BLaER1 (cell line): Measurements from ENCODE around the gene ADAMTSL3.

ENCODE experiments used
- H3K27ac ChIP-seq: shearing (Covaris generic); formaldehyde crosslinking; 2 replicates; pipeline ENCODE4 v1.8.1; 2022
- H3K27me3 ChIP-seq: shearing (Covaris generic); formaldehyde crosslinking; 2 replicates; pipeline ENCODE4 v1.8.1; 2022
- H3K36me3 ChIP-seq: shearing (Covaris generic); formaldehyde crosslinking; 2 replicates; pipeline ENCODE4 v1.8.1; 2022
- H3K4me1 ChIP-seq: shearing (Covaris generic); formaldehyde crosslinking; 2 replicates; pipeline ENCODE4 v1.8.1; 2022
- H3K4me2 ChIP-seq: shearing (Covaris generic); formaldehyde crosslinking; 2 replicates; pipeline ENCODE4 v1.8.1; 2022
- H3K4me3 ChIP-seq: shearing (Covaris generic); formaldehyde crosslinking; 2 replicates; pipeline ENCODE4 v1.8.1; 2022
- H3K9ac ChIP-seq: shearing (Covaris generic); formaldehyde crosslinking; 2 replicates; pipeline ENCODE4 v1.8.1; 2022
- H3K9me3 ChIP-seq: shearing (Covaris generic); formaldehyde crosslinking; 2 replicates; pipeline ENCODE4 v1.8.1; 2022
- H4K20me1 ChIP-seq: shearing (Covaris generic); formaldehyde crosslinking; 2 replicates; pipeline ENCODE4 v1.8.1; 2022
- Cebpa-rat ChIP-seq: shearing (Covaris generic); IDR thresholded peaks from 2 replicates; pipeline ENCODE4 v1.8.1; 2022

ADAMTSL3 gene

DNA sequence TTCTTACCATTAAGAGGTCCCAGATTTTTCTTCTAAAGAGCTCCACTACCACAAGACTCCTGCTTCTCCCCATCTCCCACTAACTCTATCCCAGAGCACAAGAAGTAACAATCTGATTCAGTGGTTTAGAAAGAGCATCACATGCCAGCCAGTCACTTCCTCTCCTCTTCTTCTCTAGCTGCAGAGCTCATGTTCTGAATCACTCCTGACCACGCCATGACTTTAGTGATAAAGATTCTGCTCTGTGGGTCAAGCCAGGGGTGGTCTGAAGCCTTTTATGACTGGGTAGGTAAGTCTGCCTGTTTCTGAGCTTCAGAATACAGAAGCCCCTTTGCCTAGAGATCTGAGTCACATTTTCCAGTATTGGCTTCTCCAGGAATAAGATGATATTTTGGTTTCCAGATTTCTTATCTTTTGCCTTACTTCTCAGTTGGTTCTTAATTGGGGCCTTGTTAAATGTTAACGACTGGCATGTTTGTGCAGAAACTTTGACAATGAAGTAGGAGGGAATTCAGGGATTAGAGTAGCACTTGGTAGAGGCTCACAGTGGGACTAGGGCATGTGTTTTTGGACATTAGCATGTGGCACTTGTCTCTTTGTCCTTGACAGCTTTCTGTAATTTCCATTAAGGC is 27.6 kb upstream of the ADAMTSL3 start:
- Histone ChIP-seq H3K4me2 (no peak overlapping the region), H3K27ac (no peak overlapping the region), H3K9me3 (peaks cover 10% of the 10 kb centered on the region), H4K20me1 (no peaks in the 10 kb centered on the region), H3K4me1 (no peaks in the 10 kb centered on the region), H3K9ac (no peak overlapping the region), H3K27me3 (no peaks in the 10 kb centered on the region), H3K36me3 (no peaks in the 10 kb centered on the region), H3K4me3 (no peak overlapping the region)
- TF ChIP-seq Cebpa-rat: no peak

DNA sequence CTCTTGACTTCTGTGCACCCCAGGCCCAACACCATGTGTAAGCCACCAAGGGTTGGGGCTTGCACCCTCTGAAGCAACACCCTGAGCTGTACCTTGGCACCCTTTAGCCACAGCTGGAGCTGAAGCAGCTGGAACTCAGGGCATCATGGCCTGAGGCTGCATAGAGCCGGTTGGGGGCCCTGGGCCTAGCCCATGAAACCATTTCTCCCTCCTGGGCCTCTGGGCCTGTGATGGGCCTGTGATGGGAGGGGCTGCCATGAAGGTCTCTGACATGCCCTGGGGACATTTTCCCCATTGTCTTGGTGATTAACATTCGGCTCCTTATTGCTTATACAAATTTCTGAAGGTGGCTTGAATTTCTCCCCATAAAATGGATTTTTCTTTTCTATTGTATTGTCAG is 22.4 kb upstream of the ADAMTSL3 start:
- H3K36me3 ChIP-seq: no peaks in the 10 kb centered on the region
- peaks cover 21% of the 10 kb centered on the region for H3K9me3 ChIP-seq
- no peaks in the 10 kb centered on the region for H3K4me1 ChIP-seq
- no peaks in the 10 kb centered on the region for H4K20me1 ChIP-seq
- no peak overlapping the region for H3K4me2 ChIP-seq
- no peak overlapping the region for H3K27ac ChIP-seq
- no peak for TF ChIP-seq Cebpa-rat
- no peaks in the 10 kb centered on the region for H3K27me3 ChIP-seq
- H3K4me3 ChIP-seq: no peak overlapping the region
- no peak overlapping the region for H3K9ac ChIP-seq

DNA sequence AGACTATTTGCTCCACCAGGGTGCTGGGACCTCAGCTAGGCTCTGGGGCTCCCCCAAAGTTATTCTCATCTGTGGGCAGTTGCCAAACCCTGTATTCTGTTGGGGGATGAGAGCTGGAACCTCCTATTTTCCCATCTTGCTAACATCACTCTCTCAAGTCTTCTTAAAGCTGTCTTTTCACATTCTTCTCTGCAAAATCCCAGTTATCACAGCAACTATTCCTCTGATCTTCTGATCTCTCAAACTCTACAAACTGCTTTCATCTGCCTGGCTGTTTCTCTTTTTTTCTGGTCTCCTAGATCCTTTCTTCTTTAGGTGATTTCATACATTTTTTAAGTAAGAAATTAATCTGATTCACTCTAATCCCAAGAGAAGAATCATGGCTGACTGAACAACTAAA is 10.7 kb upstream of the ADAMTSL3 start:
- peaks cover 4% of the 10 kb centered on the region; the same call in 1 of the 2 replicates for H3K9me3 ChIP-seq
- H3K4me2 ChIP-seq: no peak overlapping the region
- no peaks in the 10 kb centered on the region for H3K4me1 ChIP-seq
- H3K27ac ChIP-seq: no peak overlapping the region
- no peak overlapping the region for H3K9ac ChIP-seq
- H3K4me3 ChIP-seq: no peak overlapping the region
- no peaks in the 10 kb centered on the region for H3K36me3 ChIP-seq
- no peaks in the 10 kb centered on the region for H4K20me1 ChIP-seq
- TF ChIP-seq Cebpa-rat: no peak
- no peaks in the 10 kb centered on the region for H3K27me3 ChIP-seq

DNA sequence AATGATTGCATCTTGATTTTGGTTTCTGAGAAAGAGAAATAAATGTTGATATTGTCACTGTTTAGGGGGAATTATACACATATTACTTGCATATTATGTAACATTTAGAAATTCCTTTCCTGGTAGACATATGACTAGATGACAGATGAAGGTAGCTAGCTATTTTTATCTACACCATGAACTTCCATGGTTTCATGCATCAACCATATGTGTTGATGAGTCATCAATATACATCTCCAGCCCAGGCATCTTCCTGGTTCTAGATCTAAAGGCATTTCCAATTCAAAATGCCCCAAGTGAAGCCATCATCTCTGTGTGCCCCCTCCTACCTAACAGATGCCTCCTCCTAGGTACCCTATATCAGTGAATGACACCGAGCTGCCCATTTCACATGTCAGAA is 9.5 kb upstream of the ADAMTSL3 start:
- H3K36me3 ChIP-seq: no peaks in the 10 kb centered on the region
- H3K4me3 ChIP-seq: no peak overlapping the region
- no peak for TF ChIP-seq Cebpa-rat
- H3K4me2 ChIP-seq: no peak overlapping the region
- no peaks in the 10 kb centered on the region for H4K20me1 ChIP-seq
- H3K4me1 ChIP-seq: no peaks in the 10 kb centered on the region
- H3K9ac ChIP-seq: no peak overlapping the region
- no peaks in the 10 kb centered on the region for H3K27me3 ChIP-seq
- H3K27ac ChIP-seq: no peak overlapping the region
- H3K9me3 ChIP-seq: peaks cover 4% of the 10 kb centered on the region; the same call in 1 of the 2 replicates

DNA sequence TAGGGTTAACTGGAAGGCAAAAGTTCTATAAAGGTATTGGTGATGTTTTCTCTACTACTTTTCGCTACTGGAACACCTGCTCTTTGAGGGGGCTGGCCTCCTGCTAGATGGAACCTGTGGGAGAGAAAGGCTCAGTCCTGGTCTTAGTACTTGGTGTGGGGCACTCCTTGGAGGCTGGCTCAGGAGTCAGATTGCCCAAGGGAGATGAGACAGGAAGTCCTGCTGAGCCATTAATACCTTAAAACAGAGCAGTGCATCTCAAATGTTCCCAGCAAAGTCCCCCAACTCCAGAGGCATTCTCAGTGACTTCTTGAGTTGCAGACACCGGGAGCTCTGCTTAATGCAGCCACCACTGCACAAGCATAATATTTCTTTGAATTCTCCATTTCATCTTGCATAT is 3.1 kb upstream of the ADAMTSL3 start:
- Histone ChIP-seq H3K9ac (no peak overlapping the region), H3K9me3 (peaks cover 28% of the 10 kb centered on the region), H3K4me2 (no peak overlapping the region), H4K20me1 (no peaks in the 10 kb centered on the region), H3K27me3 (no peaks in the 10 kb centered on the region), H3K36me3 (no peaks in the 10 kb centered on the region), H3K4me1 (peaks cover 8% of the 10 kb centered on the region; the same call in 1 of the 2 replicates), H3K27ac (no peak overlapping the region), H3K4me3 (no peak overlapping the region)
- no peak for TF ChIP-seq Cebpa-rat

DNA sequence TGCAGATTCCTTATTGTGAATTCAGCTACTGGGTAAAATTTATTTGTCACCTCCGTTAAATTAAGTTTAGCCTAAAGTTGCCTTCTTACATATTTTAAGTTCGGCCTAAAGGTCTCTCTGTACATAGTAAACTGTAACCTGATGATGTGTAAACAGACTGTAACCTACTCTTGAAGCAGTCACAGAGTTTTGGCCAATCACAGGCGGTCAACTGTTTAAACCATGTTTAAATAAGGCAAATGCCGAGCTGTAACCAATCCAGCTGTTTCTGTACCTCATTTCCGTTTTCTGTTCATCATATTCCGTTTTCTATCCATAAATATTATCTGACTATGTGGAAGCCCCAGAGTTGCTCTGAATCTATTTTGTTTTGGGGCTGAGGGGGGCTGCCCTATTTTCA is 2.4 kb upstream of the ADAMTSL3 start:
- Histone ChIP-seq H3K4me3 (no peak overlapping the region), H3K36me3 (no peaks in the 10 kb centered on the region), H3K27me3 (no peaks in the 10 kb centered on the region), H3K4me1 (peaks cover 8% of the 10 kb centered on the region; the same call in 1 of the 2 replicates), H3K4me2 (no peak overlapping the region), H4K20me1 (no peaks in the 10 kb centered on the region), H3K27ac (no peak overlapping the region), H3K9ac (no peak overlapping the region), H3K9me3 (peaks cover 28% of the 10 kb centered on the region)
- no peak for TF ChIP-seq Cebpa-rat

DNA sequence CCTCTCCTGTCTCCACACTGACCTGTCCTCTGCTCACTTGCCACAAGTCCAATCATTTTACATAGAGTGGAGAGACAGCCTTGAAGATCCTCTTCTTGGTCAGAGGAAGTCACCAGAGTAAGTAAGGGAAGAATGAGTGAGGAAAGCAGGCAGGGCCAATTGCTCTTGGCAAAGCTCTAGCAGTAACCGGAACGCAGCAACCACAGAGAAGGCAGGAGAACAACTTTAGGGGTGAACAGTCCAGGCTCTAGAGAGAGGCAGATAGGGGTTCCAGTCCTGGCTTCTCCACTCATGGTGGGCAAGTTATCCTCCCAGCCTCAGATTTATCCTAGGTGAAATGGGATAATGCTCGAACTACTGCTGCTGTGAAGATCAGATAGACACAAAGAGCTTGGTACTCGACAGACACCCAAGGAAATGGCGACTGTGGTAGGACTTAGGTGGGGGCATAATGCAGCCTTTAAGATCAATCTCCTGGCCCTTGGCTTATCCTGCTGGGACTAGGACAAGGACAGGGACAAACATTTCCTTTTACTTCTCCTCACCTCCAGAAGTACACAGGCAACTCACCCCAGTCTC is 1.2 kb upstream of the ADAMTSL3 start:
- peaks cover 8% of the 10 kb centered on the region; the same call in 1 of the 2 replicates for H3K4me1 ChIP-seq
- H3K27ac ChIP-seq: no peak overlapping the region
- H3K9ac ChIP-seq: no peak overlapping the region
- peaks cover 28% of the 10 kb centered on the region for H3K9me3 ChIP-seq
- no peak overlapping the region for H3K4me2 ChIP-seq
- no peaks in the 10 kb centered on the region for H4K20me1 ChIP-seq
- H3K27me3 ChIP-seq: no peaks in the 10 kb centered on the region
- no peak overlapping the region for H3K4me3 ChIP-seq
- no peak for TF ChIP-seq Cebpa-rat
- H3K36me3 ChIP-seq: no peaks in the 10 kb centered on the region

DNA sequence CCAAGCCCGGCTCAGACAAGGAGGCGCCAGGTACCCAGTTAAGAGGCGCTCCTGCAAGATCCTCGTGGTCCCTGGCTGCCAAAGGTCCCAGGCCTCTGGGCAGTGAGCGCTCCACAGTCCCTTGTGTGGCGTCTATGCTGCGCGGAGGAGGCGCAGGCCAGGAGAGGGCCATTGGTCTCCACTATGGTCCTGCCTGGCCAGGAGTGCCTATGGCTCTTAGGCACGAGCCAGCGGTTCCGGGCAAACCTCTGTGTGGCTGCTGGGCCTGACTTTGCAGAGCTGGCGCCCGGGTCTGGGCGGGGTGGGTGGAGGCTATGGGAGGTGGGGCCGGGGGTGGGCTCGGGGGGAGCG is 660 bp upstream of the ADAMTSL3 start:
- Histone ChIP-seq H3K27me3 (no peaks in the 10 kb centered on the region), H3K4me1 (peaks cover 8% of the 10 kb centered on the region; the same call in 1 of the 2 replicates), H3K9ac (no peak overlapping the region), H3K4me3 (no peak overlapping the region), H3K4me2 (no peak overlapping the region), H3K9me3 (peaks cover 28% of the 10 kb centered on the region), H4K20me1 (no peaks in the 10 kb centered on the region), H3K36me3 (no peaks in the 10 kb centered on the region), H3K27ac (no peak overlapping the region)
- no peak for TF ChIP-seq Cebpa-rat

DNA sequence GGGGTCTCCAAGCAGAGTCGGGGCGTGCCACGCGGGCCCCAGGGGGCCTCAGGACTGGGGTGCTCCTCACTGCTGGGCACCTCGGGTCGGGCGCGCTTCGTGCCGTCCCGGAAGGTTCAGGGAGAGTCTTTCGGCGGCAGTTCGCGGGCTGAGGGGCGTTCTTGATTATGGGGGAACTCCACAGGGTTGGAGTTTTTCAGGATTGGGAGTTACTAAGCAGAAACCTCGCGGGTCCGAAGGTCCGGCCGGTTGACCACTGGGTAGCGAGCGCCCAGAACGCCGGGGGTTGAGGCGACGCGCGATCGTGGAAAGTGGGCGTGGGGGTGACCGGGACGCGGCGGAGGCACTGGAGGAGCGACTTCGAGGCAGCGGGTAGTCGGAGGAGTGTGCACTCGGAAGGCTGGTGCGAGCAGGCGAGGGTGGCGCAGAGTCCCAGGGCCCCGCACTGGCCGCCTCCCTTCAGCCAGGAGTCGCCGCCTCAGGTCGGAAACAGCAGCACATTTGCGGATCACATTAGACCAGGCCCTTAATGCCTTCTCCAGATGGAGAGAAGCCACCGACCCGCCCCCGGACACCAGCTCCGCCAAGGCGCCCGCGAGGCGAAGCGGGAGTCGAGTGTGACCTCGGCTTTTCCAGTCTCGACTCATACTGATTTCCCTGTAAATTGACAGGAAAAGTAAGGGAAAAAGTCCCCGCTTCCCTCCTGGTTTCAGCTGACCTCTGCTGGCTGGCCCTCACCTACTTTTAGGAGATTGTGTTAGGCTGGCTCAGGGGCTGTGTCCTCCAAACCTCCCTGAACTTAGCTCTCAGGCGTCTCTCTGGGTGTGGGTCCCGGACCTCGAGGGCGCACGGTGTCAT is 685 bp downstream of the ADAMTSL3 start:
- H3K9me3 ChIP-seq: peaks cover 28% of the 10 kb centered on the region
- no peaks in the 10 kb centered on the region for H3K27me3 ChIP-seq
- no peaks in the 10 kb centered on the region for H3K36me3 ChIP-seq
- peaks cover 8% of the 10 kb centered on the region; the same call in 1 of the 2 replicates for H3K4me1 ChIP-seq
- H3K27ac ChIP-seq: no peak overlapping the region
- no peak overlapping the region for H3K4me3 ChIP-seq
- no peak overlapping the region for H3K9ac ChIP-seq
- TF ChIP-seq Cebpa-rat: no peak
- H3K4me2 ChIP-seq: no peak overlapping the region
- H4K20me1 ChIP-seq: no peaks in the 10 kb centered on the region

DNA sequence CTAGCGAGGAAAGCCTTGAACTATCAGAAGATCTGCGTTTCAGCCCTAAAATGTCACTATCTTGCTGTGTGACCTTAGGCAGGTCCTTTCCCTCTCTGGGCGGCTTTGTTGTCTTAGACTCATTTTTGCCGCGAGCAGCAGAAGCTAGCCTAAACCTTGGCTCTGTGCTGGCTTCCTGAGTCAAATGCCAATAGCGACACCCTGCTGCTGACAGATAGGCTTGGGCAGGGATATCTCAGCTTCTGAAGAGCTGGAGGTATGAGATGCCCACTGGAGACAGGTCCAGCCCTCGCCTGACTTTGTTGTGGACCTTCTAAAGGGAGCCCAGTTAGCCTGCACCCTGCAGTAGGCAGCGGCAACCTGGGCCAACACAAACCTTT is 1.3 kb downstream of the ADAMTSL3 start:
- no peak for TF ChIP-seq Cebpa-rat
- H3K4me2 ChIP-seq: no peak overlapping the region
- no peaks in the 10 kb centered on the region for H3K27me3 ChIP-seq
- no peaks in the 10 kb centered on the region for H3K36me3 ChIP-seq
- H3K4me3 ChIP-seq: no peak overlapping the region
- no peak overlapping the region for H3K27ac ChIP-seq
- H3K9ac ChIP-seq: no peak overlapping the region
- H3K4me1 ChIP-seq: peaks cover 8% of the 10 kb centered on the region; the same call in 1 of the 2 replicates
- H3K9me3 ChIP-seq: peaks cover 28% of the 10 kb centered on the region
- no peaks in the 10 kb centered on the region for H4K20me1 ChIP-seq
